Measurements from ENCODE around the gene ROR2. TPM values are rescaled to one million over a fixed set of nuclear protein-coding genes. Genes with fewer than 3 reads are reported as not detected.

Gene ROR2
- total RNA-seq, 4 donors from 2014 or later, result 1.8 to 4.2 (median 2.7) TPM

DNA sequence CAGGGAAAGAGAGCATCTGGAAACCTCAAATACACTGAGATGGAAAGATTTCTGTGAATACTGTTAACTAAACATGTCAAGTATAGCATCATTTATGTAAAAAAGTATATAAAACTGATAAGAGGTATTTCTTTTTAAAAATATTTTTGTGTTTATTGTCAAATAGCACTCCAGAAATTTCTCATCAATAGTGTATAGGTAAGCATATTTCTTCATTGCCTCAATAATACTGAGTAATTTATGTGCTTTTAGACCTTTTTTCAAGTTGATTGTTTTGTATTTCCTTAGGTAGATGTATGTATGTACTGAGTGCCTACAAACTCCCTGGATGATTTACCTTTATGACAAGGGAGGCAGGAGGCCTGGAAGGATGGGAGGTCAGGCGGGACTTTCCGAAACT lies 196.3 kb downstream of the ROR2 start:
- Histone ChIP-seq H3K27ac (no peak overlapping the region), H3K36me3 (no peaks in the 10 kb centered on the region), H3K9me3 (no peaks in the 10 kb centered on the region), H3K27me3 (no peaks in the 10 kb centered on the region), H3K4me1 (no peaks in the 10 kb centered on the region), H3K4me3 (no peak overlapping the region)
- TF ChIP-seq EP300 (IDR thresholded peaks at IDR 0.05) (no peak), POLR2A (IDR thresholded peaks at IDR 0.05) (no peak)
- TF ChIP-seq, protein P1, sequence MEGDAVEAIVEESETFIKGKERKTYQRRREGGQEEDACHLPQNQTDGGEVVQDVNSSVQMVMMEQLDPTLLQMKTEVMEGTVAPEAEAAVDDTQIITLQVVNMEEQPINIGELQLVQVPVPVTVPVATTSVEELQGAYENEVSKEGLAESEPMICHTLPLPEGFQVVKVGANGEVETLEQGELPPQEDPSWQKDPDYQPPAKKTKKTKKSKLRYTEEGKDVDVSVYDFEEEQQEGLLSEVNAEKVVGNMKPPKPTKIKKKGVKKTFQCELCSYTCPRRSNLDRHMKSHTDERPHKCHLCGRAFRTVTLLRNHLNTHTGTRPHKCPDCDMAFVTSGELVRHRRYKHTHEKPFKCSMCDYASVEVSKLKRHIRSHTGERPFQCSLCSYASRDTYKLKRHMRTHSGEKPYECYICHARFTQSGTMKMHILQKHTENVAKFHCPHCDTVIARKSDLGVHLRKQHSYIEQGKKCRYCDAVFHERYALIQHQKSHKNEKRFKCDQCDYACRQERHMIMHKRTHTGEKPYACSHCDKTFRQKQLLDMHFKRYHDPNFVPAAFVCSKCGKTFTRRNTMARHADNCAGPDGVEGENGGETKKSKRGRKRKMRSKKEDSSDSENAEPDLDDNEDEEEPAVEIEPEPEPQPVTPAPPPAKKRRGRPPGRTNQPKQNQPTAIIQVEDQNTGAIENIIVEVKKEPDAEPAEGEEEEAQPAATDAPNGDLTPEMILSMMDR (IDR thresholded peaks at IDR 0.05), result no peak
- DNase-seq (ENCODE audit: low spot score in 2 of 2), result no peak
- 49 to 75% methylated on average over 2 of the region's 2 CpGs for WGBS, 2 donors

DNA sequence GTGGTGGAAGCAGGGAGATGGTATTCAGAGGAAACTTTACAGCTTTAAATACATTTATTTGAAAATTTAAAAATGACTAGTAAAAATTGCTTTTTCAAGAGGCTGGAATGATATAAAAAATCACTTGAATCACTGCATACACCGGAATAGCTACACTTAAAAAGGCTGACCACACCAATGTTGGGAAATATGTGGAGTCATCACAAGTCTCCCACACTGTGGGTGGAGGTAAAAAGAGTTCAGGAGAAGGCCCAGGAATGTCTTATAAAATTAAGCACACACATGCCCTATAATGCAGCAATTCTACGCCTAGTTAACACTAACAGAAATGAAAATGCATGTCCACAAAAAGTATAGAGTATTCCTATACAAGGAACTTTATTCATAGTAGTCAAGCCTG lies 198.1 kb downstream of the ROR2 start:
- DNase-seq (ENCODE audit: low spot score in 2 of 2), result no peak
- WGBS, 2 donors, result 78 to 84% methylated on average over 2 of the region's 2 CpGs
- Histone ChIP-seq H3K27ac (no peak overlapping the region), H3K36me3 (no peaks in the 10 kb centered on the region), H3K9me3 (no peaks in the 10 kb centered on the region), H3K27me3 (no peaks in the 10 kb centered on the region), H3K4me1 (no peaks in the 10 kb centered on the region), H3K4me3 (no peak overlapping the region)
- TF ChIP-seq EP300 (IDR thresholded peaks at IDR 0.05) (no peak), POLR2A (IDR thresholded peaks at IDR 0.05) (no peak)
- TF ChIP-seq, protein P1 (IDR thresholded peaks at IDR 0.05), result no peak

DNA sequence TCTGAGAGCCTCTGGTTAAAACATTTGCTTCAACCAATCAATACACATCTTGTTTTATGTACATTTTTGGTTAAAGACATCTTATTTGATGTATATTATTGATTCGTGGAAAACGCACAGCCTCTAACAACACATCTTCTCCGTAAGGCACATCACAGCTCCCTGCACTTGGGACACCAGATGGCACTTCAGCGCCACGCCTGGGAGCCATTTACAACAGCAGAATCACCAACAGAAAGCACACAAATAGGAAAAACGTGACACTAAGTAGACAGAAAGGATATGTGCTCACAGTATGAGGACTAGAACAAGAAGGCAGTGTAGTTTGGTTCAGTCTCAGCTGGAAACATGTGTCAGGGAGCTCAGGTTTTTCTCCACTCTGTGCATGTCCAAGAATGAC lies 199.7 kb downstream of the ROR2 start:
- H3K27ac ChIP-seq, result no peak overlapping the region
- 71 to 75% methylated on average over 6 of the region's 6 CpGs for WGBS, 2 donors
- no peaks in the 10 kb centered on the region for H3K36me3 ChIP-seq
- TF ChIP-seq POLR2A (IDR thresholded peaks at IDR 0.05), result no peak
- TF ChIP-seq, protein P1 (IDR thresholded peaks at IDR 0.05), result no peak
- TF ChIP-seq EP300 (IDR thresholded peaks at IDR 0.05), result no peak
- H3K4me1 ChIP-seq, result no peaks in the 10 kb centered on the region
- DNase-seq (ENCODE audit: low spot score in 2 of 2), result no peak
- H3K9me3 ChIP-seq, result no peaks in the 10 kb centered on the region
- no peak overlapping the region for H3K4me3 ChIP-seq
- H3K27me3 ChIP-seq, result no peaks in the 10 kb centered on the region

DNA sequence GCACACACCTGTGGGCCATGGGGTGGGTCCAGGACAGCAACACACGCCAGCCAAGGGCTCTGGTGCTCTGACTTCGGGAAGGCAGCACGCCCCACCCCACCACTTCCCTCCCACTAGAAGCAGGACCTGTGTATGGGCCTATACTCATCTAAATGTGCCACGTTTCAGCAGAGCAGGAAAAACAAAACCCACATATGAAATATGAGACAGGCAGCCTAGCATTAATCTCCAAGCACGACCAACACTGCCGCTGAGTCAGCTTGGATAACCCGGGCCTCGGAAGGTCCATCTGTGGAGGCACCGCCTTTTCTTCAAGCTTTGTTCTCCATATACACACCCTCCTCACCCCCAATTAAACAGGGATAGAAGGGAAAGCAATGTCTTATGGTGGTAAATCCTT lies 203.1 kb downstream of the ROR2 start:
- Histone ChIP-seq H3K9me3 (no peaks in the 10 kb centered on the region), H3K36me3 (no peaks in the 10 kb centered on the region), H3K4me3 (no peak overlapping the region), H3K27me3 (no peaks in the 10 kb centered on the region), H3K4me1 (no peaks in the 10 kb centered on the region), H3K27ac (no peak overlapping the region)
- no peak for DNase-seq (ENCODE audit: low spot score in 2 of 2)
- no peak for TF ChIP-seq EP300 (IDR thresholded peaks at IDR 0.05)
- TF ChIP-seq, protein P1 (IDR thresholded peaks at IDR 0.05), result no peak
- no peak for TF ChIP-seq POLR2A (IDR thresholded peaks at IDR 0.05)
- WGBS, 2 donors, result 62 to 68% methylated on average over 9 of the region's 9 CpGs

DNA sequence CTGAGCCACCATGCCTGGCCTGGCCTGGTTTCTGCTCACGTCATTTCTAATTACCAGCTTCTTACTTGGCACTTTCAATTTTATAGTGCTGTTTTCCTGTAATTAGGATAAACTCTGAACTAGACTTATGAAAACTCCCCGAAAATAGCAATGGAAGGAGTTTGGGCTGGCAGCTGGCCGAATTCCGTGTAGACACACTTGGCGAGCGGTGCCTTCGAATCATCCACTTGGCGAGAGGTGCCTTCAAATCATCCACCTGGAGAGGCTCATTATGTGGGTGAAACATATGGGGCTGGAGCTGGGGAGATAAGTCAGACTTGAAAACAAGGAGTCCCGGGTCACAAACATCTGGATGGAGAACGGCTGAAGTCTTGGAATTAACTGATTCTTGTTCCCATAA lies 203.7 kb downstream of the ROR2 start:
- 80 to 92% methylated on average over 10 of the region's 10 CpGs for WGBS, 2 donors
- DNase-seq (ENCODE audit: low spot score in 2 of 2), result no peak
- no peaks in the 10 kb centered on the region for H3K27me3 ChIP-seq
- no peaks in the 10 kb centered on the region for H3K36me3 ChIP-seq
- H3K4me1 ChIP-seq, result no peaks in the 10 kb centered on the region
- H3K4me3 ChIP-seq, result no peak overlapping the region
- H3K27ac ChIP-seq, result no peak overlapping the region
- no peaks in the 10 kb centered on the region for H3K9me3 ChIP-seq
- TF ChIP-seq EP300 (IDR thresholded peaks at IDR 0.05), result no peak
- TF ChIP-seq, protein P1 (IDR thresholded peaks at IDR 0.05), result no peak
- no peak for TF ChIP-seq POLR2A (IDR thresholded peaks at IDR 0.05)
